Stimulated activated CD4-positive, alpha-beta T cell treated with anti-CD3 and anti-CD28 coated beads, Interleukin-15, amount 100 ng/mL, for 24 hours (primary cell): ENCODE measurements around the gene MKX.
A peak's percentile ranks its signal among the peaks of the same experiment; 100 is the strongest.

Experiments used
- DNase-seq: peaks from one replicate; pipeline ENCODE4 v3.0.0-alpha.2; 2020

MKX gene, protein sequence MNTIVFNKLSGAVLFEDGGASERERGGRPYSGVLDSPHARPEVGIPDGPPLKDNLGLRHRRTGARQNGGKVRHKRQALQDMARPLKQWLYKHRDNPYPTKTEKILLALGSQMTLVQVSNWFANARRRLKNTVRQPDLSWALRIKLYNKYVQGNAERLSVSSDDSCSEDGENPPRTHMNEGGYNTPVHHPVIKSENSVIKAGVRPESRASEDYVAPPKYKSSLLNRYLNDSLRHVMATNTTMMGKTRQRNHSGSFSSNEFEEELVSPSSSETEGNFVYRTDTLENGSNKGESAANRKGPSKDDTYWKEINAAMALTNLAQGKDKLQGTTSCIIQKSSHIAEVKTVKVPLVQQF

DNA sequence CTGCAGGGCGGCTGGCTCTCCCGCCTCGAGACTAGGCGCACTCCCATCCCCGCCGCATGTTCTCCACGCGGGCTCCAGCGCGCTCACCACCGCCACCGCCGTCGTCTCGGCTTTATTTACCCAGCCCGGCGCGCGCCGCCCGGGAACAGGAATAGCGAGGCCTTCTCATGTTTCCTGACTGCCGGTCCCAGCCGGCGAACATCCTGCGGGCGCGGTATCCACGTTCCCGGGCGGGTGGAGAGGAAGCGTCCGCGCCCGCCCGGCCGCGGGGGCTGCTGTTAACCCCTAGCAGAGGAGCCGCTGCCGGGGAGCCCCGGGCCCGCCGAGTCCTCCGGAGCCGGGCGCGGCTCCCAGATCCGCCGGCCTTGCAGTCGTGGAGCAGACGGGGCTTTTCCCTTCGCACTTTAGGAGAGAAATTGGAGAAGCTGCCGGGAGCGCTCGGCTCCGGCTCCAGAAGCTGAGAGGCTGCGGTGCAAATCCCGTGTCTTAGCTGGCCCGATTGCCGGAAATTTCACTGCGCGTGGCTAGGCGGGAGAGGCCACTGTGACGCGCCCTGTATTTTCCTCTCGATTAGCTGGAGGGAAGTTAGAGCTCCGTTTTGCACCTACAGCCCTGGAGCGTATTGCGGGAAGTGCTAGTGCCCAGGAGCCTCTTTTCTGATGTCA is at the start of gene MKX:
TSS of gene MKX (minus strand) at position 88 of the 665 bp plus-strand sequence. CDS start 2,404 bp downstream, outside the sequence.
- peak; percentile 49 for DNase-seq

DNA sequence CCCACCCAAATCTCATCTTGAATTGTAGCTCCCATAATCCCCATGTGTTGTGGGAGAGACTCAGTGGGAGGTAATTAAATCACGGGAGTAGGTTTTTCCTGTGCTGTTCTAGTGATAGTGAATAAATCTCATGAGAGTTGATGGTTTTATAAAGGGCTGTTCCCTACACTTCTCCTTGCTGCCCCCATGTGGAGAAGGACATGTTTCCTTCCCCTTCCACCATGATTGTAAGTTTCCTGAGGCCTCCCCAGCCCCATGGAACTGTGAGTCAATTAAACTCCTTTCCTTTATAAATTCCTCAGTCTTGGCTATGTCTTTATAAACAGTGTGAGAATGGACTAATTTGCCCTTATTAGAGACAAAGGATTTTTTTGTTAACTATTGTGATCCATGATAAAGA is 48.5 kb upstream of the MKX start:
- peak; percentile 9 for DNase-seq

DNA sequence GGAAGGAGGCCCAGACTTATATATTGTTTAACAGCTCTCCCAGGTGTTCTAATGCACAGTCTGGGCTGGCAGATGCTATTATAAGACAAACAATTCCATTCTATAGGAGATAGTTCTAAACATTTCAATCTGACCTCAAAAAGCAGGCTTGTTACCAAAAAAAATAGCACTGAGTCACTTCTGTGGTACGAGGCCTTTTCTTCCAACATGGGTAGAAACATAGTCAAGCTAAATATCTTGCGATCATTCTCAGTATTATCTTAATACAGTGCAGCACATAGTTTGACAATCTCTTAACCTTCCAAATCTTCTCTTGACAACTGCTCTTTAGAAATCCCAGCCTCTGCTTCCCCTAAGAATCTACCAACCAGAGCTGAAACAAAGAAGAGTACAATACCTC is 46.6 kb upstream of the MKX start:
- DNase-seq, result no peak

DNA sequence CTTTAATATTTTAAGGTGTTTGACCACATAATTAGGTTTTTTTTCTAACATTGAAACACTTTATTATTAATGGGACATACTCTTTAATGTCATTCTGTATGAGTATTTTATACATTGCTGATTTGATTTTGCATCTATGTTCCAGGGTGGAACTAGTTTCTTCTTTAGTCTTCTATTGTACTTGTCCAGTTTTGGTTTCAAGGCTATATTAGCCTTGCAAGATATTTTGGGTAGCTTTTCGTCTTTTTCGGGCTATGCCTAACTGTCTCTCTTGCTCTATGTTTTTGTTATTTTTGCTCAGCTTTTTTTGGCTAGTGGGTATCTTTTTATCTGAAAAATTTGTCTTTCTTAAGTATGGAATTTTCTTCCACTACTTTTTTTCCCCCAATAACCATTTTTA is 38.7 kb upstream of the MKX start:
- no peak for DNase-seq

DNA sequence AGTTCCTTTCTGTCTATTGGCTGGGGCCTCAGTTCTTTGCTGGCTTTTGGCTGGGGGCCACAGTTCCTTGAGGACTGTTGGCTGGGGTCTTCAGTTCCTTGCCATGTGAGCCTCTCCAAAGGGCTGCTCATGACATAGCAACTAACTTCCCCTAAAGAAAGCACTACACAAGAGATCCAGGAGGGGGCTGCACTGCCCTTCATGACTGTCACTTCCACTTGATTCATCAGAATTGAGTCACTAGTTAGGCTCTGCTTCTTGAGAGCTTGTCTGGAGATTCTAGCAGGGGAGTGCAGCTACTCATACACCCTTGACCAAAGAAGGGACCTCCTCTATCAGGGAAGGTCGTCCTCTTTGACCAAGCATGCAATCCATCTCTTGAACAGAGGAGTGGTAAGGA is 38.0 kb upstream of the MKX start:
- DNase-seq, result peak; percentile 37

DNA sequence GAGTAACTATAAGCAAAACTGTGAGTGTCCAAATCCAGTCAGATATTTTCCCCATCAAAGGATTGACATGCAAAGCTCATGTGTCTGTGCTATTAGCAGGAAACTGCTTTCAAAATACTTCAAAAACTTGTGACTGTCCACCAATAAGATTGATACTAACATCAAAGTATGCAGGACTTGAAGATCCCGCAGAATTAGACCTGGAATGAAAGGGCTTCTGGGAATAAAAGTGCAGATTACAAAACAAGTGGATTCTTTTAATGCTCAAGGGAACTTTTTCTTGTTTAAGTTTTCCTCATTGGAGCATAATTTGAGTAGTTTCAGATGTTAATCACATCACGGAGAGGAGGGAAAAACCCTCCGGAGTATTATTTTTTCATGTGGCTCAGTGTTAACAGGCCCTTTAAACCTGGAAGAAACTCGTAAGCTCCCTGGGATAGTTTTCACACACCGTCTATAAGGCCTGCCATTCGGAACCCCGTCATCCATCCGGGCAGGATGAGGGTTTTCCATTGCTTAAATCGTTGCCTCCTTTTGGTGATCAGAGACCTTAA is 33.9 kb upstream of the MKX start:
- DNase-seq, result no peak

DNA sequence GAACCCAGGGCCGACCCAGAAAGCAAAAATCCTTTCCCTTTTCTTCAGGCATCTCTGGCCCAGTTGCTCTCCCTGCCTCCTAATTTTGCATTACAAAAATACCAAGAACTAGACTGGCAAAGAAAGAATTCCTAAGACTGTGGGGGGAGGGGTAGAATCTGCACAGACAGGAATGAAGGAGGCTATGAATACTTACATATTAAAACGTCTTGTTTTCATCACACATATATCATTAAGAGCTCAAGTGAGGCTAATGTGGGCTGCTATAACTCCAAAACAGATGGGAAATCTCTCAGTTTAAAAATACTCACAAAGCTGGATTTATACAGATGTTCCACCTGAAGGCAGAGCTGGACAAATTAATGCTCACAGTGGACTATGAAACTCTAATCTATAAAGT is 29.2 kb upstream of the MKX start:
- no peak for DNase-seq

DNA sequence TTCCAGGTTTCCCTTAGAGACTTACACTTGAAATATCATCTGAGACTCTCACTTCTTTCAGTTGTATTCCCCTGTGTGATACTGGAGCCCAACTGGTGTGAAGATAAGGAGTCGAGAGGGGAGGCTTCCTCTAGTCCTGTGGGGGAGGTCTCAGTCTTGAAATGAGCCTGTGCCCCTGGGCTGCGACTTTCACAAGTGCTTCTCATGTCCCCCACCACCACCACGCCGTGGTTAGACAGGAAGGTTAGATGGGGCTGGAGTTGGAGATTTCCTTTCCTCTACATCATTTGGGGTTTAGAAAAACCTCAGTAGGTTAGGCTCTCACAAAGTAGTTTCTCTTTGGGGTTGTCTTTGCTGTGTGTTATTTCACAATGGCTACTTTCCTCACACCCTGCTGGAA is 25.6 kb upstream of the MKX start:
- DNase-seq, result peak; percentile 37

DNA sequence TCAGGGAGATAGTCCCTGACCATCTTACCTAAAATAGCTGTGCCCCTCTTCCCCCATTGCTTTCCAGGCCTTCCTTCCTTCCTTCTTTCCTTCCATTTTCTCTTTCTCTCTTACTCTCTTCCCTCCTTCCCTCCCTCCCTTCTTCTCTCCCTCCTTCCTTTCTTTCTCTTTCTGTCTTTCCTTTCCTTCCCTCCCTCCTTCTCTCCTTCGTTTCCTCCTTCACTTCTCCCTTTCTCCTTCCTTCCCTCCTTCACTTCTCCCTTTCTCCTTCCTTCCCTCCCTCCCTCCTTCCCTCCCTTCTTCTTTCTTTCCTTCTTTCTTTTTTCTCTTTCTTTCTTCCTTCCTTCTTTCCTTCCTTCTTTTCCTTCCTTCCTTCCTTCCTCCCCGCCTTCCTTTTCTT is 24.6 kb upstream of the MKX start:
- DNase-seq, result no peak

DNA sequence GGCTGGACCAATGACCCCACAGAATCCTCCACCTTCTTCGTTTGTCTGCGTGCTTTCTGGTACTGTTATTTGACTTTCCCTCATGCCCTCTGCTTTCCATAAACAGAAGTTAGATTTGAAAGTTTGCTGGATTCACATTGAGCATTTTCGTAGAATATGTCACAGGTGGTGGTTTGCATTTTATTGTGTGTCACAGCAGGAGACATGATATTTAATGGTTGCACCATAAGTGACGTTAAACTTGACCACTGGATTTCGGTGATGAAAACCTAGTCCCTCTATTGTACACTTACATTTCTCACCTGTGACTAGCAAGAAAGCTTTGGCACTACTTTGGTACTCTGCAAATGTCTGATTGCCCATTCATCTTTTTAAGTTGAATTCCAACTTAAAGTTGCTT is 15.2 kb upstream of the MKX start:
- no peak for DNase-seq

DNA sequence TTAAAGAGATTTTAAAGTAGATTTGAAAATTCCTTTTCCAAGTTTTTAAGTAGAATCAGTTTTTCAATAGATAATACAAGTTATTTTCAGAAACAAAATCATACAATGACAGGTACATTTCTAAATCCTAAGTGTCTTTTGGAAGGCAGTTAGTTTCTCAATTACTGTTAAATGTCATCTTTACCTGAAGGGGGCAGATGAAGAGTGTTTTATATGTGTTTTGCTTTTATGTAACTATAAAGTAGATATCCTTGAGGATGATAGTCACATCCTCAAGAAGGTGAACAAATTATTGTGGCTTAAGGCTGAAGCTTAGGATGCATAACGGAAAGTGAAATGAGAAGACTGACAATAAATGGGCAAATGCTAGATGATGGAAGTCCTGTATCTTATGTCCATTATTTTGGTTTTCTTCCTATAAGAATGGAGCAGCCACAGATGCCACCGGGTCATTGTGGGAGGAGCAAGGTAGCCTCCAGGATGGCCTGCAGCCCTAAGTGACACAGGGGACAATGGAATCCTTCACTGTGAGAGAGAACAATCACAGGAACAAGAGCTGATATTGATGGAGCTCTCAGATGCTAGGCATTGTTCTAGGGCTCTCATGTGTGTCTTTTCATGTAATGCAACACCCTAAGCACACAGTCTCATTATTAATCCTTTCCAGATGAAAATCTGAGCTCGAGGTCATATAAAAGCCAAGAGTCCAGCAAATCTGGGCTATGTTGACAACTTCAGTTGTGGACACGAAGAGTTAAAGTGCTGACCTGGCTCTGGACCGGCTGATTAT is 14.1 kb upstream of the MKX start:
- no peak for DNase-seq

DNA sequence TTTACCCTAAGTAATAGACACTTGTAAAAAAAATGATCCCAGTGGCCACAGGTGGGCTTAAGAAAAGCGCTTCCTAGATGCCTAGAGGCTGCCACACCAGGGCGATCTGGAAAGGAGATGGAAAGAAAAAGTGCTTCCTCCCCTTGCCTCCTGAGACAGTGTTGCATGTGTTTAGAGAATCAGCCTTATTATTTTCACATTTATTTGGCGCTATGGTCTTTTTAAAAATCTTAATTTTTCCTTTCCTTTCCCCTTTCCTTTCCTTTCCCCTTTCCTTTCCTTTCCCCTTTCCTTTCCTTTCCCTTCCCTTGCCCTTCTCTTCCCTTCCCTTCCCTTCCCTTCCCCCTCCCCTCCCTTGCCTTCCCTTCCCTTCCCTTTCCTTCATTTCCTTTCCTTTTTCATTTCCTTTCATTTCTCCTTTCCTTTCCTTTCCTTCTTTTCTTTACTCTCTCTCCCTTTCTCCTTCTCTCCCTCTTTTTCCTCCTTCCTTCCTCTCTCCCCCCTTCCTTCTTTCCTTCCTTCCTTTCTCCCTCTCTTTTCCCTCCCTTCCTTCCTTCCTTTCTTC is 7.1 kb upstream of the MKX start:
- DNase-seq, result no peak

DNA sequence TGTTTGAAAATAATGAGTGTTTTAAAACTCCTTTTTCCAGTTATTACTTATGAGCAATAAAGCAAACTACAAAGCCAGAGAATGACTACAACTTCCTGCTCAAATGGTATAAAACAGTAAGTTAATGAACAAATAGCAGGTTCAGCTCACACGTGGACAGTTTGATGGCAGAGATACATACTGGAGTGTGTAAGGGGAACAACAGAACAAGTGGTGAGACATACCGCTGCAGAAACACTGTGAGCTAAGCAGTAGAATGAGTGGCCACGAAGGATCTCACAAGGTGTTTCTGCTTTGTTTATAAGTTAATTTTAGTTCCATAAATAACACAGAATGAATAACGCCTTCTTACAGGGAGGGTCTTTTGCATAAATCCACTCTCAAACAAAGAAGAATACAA is 3.0 kb upstream of the MKX start:
- DNase-seq, result no peak

DNA sequence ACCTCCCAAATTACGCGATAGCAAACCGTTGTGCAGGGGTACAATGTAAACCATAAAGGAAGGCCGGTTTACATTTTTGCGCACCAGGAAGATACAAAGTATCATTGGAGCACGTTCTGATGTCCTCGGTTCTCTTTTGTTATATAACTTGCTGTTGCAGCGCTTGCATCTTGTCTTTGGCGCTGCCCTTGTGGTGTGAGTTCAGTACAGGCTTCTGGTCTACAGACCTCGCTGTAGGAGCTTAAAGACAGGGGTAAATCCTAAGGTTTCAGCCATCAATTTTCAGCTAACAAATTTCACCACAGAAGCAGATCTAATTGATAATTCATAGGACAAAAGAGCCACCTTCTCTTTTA is 1.5 kb upstream of the MKX start:
- DNase-seq, result peak; percentile 7

DNA sequence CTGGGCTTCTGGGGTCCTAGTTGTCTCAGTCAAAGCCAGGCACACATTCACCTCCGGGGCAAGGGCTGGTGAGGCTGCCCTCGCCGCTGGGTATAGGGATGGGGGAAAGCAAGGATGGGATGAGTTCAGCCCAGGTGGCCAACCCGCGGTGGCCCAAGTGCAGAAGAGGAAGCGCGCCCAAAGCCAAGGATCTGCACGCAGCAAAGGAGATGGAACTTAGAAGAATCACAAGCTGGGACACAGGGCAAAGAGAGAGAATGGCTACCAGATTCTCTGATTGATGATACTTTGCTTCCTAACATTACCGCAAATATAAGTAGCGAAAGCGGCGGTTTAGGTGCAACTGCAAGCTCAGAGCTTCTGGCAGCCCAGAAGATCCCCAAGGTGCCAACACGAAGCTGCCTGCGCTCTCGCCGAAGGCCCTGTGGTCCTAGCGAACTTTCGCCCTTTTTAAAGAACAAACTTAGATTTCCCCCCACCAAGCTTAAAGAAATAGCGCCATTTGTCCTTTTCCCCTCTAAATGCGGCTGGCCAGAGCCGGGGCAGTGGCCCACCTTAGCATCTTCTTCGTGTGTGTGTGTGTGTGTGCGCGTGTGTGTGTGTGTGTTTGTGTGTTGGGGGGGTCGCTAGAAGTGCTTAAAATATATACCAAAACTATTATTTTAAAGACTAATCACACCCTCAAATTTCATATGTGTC is 927 bp upstream of the MKX start:
- peak; percentile 47 for DNase-seq

DNA sequence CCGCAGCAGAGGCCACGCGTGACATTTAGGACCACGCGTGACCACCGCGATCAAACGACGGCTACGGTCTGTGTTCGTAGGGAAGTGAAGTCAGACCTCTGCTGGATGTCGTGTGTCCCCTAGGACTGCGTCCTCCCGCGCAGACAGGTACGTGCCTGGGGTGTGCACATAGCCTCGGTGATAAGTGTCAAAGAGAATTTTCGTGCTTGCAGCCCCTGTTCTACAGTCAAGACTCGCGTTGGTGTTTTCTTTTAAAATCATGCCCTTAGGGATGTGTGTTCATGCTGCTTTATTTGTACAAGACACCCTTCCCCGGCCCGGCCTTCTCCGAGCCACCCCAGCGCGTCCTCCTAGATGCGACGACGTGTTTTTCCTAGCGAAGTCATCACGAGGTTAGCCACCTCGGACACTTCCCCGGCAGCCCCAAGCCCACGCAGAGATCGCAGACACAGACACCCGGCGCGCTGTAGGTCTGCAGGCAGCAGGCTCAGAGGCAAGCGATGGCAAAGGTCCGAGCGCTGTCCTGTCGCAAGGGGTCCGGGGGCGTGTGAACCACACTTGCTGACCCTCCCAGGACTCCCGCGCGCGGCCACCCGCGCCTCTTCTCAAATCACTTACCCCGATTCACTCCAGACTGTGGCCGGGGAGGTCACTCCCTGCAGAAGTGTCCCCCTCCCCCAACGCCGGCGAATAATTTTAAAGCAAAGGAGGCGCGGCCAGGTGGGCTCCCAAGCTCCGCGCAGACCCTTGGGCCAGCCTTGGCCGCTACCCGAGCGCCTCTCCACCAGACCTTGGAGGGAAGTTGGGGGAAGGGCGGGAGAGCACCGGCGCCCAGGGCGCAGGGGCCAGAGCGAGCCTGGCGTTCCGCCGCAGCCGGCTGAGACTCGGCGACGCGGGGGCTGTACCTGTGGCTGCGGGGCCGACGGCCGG is 552 bp downstream of the MKX start:
- peak; percentile 33 for DNase-seq

DNA sequence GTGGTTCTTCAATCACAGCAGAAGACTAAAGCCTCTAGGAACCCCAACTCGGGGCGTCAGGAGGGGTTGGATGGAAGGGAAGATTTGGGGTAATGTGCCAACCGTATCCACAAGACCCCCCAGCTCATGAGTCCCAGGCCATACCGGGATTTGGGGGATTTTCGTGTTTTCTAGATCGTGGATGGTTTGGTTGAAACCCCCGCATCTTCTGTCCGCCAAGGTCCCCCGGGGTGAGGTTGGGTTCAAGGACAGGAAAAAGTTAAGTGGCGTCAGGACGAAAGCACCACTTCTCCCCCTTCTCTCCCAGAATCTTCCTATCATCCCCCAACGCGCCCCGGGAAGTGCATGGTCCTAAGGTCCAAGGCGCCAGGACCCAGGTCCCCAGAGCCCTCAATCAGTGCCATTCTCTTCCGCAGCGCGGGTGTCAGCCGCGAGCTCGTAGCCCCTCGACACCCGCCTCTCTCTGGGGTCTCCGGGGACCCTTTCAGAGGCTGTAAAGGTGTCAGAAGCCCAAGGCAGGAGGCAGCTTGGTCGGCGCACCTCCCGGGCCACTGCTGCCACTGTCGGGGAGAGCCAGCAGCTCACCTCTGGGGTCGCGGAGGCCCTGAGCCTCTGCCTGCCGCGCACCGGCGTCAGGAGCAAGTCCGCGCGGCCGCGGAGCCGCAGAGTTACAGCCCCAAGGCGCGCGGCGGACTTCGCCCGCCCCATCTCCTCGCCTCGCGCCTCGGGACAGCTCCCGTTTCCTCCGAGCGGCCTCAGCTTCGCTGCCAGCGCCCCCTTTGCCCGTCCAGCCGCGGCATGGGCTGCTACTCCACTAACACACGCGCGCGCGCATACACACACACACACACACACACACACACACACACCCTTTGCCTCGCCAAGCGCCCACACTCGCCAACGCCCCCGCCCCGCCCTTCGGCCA is 1.5 kb downstream of the MKX start:
- DNase-seq, result peak; percentile 41

DNA sequence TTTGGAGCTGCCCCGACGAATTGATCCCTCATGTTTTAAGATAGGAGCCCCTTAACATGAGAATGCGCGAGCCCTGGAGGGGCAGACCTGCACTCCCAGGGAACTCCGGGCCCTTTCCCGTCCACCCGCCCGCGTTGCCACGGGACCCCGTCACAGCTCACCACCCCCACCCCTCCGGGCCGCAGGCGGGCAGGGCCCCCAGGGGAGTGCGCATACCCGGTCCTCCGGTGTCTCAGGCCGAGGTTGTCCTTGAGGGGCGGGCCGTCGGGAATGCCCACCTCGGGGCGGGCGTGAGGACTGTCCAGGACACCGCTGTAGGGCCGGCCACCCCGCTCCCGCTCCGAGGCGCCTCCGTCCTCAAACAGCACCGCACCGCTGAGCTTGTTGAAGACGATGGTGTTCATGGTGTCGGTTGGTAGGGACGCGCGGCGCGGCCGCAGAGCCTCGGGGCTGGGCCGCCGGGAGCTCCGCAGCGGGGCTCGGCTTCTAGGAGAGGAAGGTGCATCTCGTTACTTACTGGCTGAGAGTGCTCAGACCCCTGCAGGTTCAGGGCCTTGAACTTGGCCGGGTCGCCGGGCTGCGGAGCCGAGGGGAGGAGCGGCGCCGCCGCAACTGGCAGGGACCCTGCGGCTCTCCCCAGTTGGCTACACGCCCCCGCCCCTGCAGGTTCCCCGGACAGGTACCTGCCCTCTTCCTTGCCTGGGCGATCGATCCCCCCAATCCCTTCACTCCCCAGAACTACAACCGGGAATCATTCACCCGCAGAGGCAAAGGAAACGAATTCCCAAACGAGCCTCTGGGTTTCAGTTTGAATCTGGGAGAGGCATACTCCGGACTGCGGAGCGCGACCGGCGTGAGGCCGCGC is 2.4 kb downstream of the MKX start:
- peak; percentile 57 for DNase-seq
